Kidney (tissue), 14 donors: ENCODE data around the gene EEF1G. TPM values are rescaled to one million over a fixed set of nuclear protein-coding genes. Genes with fewer than 3 reads are reported as not detected.
"Not testable (repeated sequence)": the region's sequence is repeated elsewhere in the genome, so short reads cannot be mapped to it uniquely, and the experiment has no call there.

ENCODE experiments used
- DNase-seq, 5 donors: peaks; one replicate each; pipeline ENCODE4 v3.0.0-alpha.2; 2013 to 2020
- FAIRE-seq: peaks from 2 replicates; lab custom pipeline; 2012; peaks lifted over from hg19 to GRCh38; lab: Jason Lieb, UNC
- H3K27ac ChIP-seq, 2 donors: one replicate each; pipeline ENCODE4 v1.7.0; 2013; ENCODE audit warnings: low read depth in 2 of 2, low read length in 2 of 2, inconsistent platforms in 1 of 2
- H3K27me3 ChIP-seq: one replicate; pipeline ENCODE4 v1.7.1; 2013; ENCODE audit warnings: low read length, inconsistent platforms; ENCODE audit not compliant: control insufficient read depth, insufficient read depth
- H3K36me3 ChIP-seq, 3 donors: one replicate each; pipeline versions ENCODE4 v1.7.0 to v1.7.1; 2013; ENCODE audit warnings: low read length in 3 of 3, control low read depth in 1 of 3, inconsistent platforms in 1 of 3; ENCODE audit not compliant: insufficient read depth in 3 of 3, control insufficient read depth in 2 of 3
- H3K4me1 ChIP-seq, 3 donors: one replicate each; pipeline versions ENCODE4 v1.7.0 to v1.7.1; 2013; ENCODE audit warnings: low read length in 3 of 3, inconsistent platforms in 1 of 3, low read depth in 1 of 3; ENCODE audit not compliant: control insufficient read depth in 2 of 3, insufficient read depth in 2 of 3
- H3K4me3 ChIP-seq, 3 donors: one replicate each; pipeline versions ENCODE4 v1.7.0 to v1.8.1; 2013; ENCODE audit warnings: low read length in 3 of 3, control low read depth in 1 of 3, inconsistent platforms in 1 of 3
- H3K9ac ChIP-seq, 3 donors: one replicate each; pipeline versions ENCODE4 v1.7.0 to v1.7.1; 2013; ENCODE audit warnings: low read length in 3 of 3, control low read depth in 1 of 3, inconsistent platforms in 1 of 3
- H3K9me3 ChIP-seq, 3 donors: one replicate each; pipeline versions ENCODE4 v1.7.0 to v1.7.1; 2013; ENCODE audit warnings: low read length in 3 of 3, control low read depth in 1 of 3, inconsistent platforms in 1 of 3; ENCODE audit not compliant: control insufficient read depth in 2 of 3, insufficient read depth in 1 of 3
- CTCF ChIP-seq: IDR thresholded peaks from 3 replicates; pipeline ENCODE4 v1.5.1; 2012; ENCODE audit warnings: mild to moderate bottlenecking, moderate library complexity, borderline replicate concordance; ENCODE audit not compliant: insufficient read depth; ENCODE audit errors: extremely low read depth
- intact Hi-C: fragments of 100-400 bp; cut with DNase I; formaldehyde crosslinking; loops from one replicate; pipeline ENCODE4 v1.11.1; 2022
- polyA plus RNA-seq: library from polyadenylated mRNA; stranded (reverse); fragments of 350-450 nt; fragmentation: Illumina TruSeq; extraction: RNeasy Lipid Tissue Mini Kit (QIAGEN cat#74804); gene quantifications from one replicate; pipeline ENCODE4 v1.2.3, GENCODE V29; 2014; ENCODE audit warnings: low read depth, low replicate concordance; ENCODE audit not compliant: insufficient read depth
- total RNA-seq: library from RNA; stranded (reverse); fragmentation: NEBNext Ultra II Directional; extraction: Animal tissue kit (Norgen Biotek cat#: 25700); gene quantifications from one replicate; pipeline ENCODE4 v1.2.1, GENCODE V29; 2021
- donor health status: control.
- donor health status: control.
- donor health status: control.
- donor health status: control.
- donor health status: control.
- donor health status: DM: yes; HTN: yes; CAD: no.
- donor health status: Normal renal cell carcinoma (clear cell type).

The EEF1G gene
- total and polyA plus RNA-seq, 2 donors from 2014 or later: 1,136 to 1,809 TPM

DNA sequence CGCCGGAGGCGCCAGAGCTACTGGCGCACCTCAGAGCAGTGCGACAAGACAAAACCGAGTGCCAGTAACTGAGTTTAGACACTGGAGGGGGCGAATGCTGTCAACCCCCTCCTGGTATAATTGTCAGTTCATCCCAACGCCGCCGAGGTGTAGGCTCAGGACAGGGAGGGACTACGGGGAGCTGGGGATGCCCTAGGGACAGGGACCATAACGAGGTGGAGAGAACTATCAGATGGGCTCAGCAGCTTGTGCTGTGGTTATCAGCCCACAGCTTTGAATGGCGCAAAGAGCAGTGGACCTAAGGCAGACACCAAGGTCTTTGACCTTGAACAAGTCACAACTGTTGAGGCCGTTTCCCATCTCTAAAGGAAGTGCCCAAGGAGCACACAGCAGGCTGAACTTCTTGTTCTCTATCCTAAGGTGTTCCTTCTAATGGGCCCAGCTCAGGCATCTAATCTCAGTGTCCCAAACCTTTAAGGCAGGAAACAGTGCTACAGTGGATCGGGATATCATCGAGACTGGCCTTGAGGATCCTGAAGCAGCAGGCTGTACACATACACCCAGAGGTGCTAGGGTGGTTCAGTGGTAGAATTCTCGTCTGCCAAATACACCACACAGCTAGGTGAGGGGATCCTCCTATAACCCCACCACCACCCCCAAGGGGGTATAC is 18.6 kb upstream of the EEF1G start:
- peaks cover 3 to 40% (median 30%) of the 10 kb centered on the region in 3 donors for H3K36me3 ChIP-seq
- TF ChIP-seq CTCF: no peak
- no peak for FAIRE-seq

DNA sequence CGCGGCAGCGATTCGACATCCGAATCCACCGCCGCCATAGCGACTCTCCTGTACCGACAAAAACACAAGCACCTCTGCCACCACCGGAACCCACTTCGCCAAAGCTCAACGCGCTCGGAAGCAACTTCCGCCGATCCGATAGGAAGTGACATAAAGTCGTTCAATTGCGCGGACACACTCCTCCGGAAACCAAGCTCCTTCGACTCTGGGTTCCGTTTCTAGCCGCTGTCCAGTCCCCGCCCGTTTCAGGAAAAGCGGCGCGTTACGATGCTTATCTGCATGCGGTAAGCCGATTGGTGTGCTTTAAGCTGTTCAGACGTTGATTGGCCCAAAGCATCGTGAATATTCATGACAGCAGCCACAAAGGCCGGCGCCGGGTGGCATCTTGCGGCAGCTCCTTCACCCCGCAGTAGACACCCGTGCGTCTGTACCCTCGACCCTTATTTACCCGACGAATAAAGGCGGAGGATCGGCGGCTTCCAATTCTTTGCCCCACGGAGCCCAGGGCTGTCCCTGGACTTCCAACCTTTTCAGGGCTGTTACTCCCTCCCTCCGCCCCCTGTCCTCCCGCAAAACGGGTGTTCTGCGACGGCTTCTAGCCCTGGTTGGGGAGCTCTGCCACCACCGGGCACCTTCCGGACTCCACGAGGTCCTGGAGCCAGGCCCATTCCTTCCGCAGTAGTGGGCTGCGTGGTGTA is 17.9 kb upstream of the EEF1G start, which contains the start of gene TUT1:
Gene TUT1, minus strand, starts transcription at position 76 of the 698 bp plus-strand sequence. Its CDS starts 38 bp downstream, at position 38.
- peak within 1 kb of the TSS; percentile 91 to 99 (median 95) for H3K9ac ChIP-seq
- H3K36me3 ChIP-seq: peaks cover 3 to 36% (median 27%) of the 10 kb centered on the region in 3 donors
- FAIRE-seq (peak; percentile 98), DNase-seq (peak; percentile 98 to 100 (median 99))
- TF ChIP-seq CTCF: peak; percentile 5
- H3K27ac ChIP-seq: peak within 1 kb of the TSS; percentile 91 to 96
- peak within 1 kb of the TSS; percentile 93 to 96 (median 95) for H3K4me3 ChIP-seq
- H3K27me3 ChIP-seq: no peaks in the 10 kb centered on the region
- peaks cover 4 to 16% (median 16%) of the 10 kb centered on the region in 3 donors for H3K4me1 ChIP-seq
- H3K9me3 ChIP-seq: no peaks in the 10 kb centered on the region
- intact Hi-C loops: no loop called here

More for the DNA sequence above, 18.6 kb upstream of the EEF1G start:
- no peaks in the 10 kb centered on the region for H3K27me3 ChIP-seq
- H3K4me3 ChIP-seq: peak overlapping the region; percentile 72 to 93 (median 73)
- peak in 1 of 5 donors; percentile 22 for DNase-seq
- H3K4me1 ChIP-seq: peaks cover 4 to 16% (median 16%) of the 10 kb centered on the region in 3 donors
- intact Hi-C loops: no loop called here
- H3K9ac ChIP-seq: peak overlapping the region; percentile 35 to 99 (median 90)
- H3K27ac ChIP-seq: peak overlapping the region; percentile 91 to 96
- H3K9me3 ChIP-seq: no peaks in the 10 kb centered on the region

- Histone ChIP-seq H3K4me1 (peaks cover 4 to 16% (median 16%) of the 10 kb centered on the region in 3 donors), H3K27ac (no peak overlapping the region), H3K4me3 (no peak overlapping the region), H3K36me3 (peaks cover 3 to 17% (median 10%) of the 10 kb centered on the region in 3 donors), H3K9ac (no peak overlapping the region), H3K27me3 (no peaks in the 10 kb centered on the region), H3K9me3 (no peaks in the 10 kb centered on the region)
- TF ChIP-seq CTCF: no peak
- intact Hi-C loops: no loop called here
- peak in 2 of 5 donors; percentile 29 to 55 for DNase-seq
- no peak for FAIRE-seq
Observed at GRCh38 chr11:62588966-62589637, 15.4 kb upstream of the EEF1G start.

DNA sequence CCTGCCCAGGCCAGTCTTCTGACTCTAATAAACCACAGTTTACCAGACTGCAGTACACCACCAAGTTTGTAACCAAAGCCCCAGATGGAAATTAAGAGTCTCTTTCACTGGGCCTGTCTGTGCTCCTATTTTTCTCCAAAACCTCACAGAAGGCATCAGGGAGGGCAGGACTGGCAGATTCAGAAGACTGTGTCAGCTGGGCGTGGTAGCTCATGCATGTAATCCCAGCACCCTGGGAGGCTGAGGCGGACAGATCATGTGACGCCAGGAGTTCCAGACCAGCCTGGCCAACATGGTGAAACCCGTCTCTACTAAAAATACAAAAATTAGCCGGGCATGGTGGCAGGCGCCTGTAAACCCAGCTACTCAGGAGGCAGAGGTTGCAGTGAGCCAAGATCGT is 11.7 kb upstream of the EEF1G start:
- peak overlapping the region; percentile 43 to 44 for H3K27ac ChIP-seq
- H3K9ac ChIP-seq: peak overlapping the region in 1 of 3 donors; percentile 19
- FAIRE-seq, H3K27me3 ChIP-seq, H3K4me1 ChIP-seq, intact Hi-C loops, H3K4me3 ChIP-seq, H3K9me3 ChIP-seq: not testable (repeated sequence)
- DNase-seq: peak in 1 of 5 donors; percentile 35
- peaks cover 3 to 32% (median 8%) of the 10 kb centered on the region in 3 donors for H3K36me3 ChIP-seq

DNA sequence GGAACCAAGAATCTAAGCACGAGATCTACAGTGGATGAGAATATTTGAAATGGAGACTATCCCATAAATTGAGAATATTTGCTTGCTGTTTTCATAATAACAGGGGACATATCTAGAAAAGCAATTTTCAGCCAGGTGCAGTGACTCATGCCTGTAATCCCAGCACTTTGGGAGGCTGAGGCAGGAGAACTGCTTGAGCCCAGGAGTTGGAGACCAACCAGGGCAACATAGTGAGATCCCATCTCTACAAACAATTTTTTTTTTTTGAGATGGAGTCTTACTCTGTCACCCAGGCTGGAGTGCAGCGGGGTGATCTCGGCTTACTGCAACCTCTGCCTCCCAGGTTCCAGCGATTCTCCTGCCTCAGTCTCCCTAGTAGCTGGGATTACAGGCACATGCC is 8.0 kb upstream of the EEF1G start:
- H3K4me3 ChIP-seq: not testable (repeated sequence)

More for the DNA sequence above, 8.0 kb upstream of the EEF1G start:
- DNase-seq, H3K9ac ChIP-seq, H3K4me1 ChIP-seq, H3K9me3 ChIP-seq, H3K27me3 ChIP-seq, H3K27ac ChIP-seq, FAIRE-seq, intact Hi-C loops: not testable (repeated sequence)
- H3K36me3 ChIP-seq: peaks cover 4 to 33% (median 8%) of the 10 kb centered on the region in 3 donors
